ENCODE results near the gene HIGD1A.

DNA sequence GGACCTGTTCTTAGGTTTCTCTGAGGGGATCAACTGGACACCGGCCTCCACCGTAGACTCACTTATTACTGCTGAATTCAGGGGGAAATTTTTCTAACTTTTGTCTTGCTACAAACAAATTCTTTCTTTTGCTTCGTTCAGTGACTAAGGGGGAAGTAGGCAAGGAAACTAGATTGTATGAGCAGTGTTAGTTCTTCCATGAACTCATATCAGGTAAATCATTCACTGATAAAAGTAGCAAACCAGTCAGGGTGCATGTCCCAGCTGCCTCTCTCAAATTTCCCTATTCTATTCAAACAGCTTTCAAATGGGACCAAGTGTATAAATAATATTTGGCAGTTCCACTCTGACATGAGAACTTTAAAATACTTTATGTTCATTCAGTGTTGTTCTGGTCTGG is 23.9 kb downstream of the HIGD1A start:
- no peak for TF ChIP-seq RFX5 (IDR thresholded peaks at IDR 0.05; ENCODE audit: low read length)
- TF ChIP-seq, protein P1, sequence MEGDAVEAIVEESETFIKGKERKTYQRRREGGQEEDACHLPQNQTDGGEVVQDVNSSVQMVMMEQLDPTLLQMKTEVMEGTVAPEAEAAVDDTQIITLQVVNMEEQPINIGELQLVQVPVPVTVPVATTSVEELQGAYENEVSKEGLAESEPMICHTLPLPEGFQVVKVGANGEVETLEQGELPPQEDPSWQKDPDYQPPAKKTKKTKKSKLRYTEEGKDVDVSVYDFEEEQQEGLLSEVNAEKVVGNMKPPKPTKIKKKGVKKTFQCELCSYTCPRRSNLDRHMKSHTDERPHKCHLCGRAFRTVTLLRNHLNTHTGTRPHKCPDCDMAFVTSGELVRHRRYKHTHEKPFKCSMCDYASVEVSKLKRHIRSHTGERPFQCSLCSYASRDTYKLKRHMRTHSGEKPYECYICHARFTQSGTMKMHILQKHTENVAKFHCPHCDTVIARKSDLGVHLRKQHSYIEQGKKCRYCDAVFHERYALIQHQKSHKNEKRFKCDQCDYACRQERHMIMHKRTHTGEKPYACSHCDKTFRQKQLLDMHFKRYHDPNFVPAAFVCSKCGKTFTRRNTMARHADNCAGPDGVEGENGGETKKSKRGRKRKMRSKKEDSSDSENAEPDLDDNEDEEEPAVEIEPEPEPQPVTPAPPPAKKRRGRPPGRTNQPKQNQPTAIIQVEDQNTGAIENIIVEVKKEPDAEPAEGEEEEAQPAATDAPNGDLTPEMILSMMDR (IDR thresholded peaks at IDR 0.05) = no peak

All from SK-N-SH (cell line).